WTC11 (cell line): ENCODE data around the gene CXCL10. TPM values are rescaled to one million over a fixed set of nuclear protein-coding genes. Genes with fewer than 3 reads are reported as not detected.

Experiments
- ATAC-seq: fragments of 200-7000 bp; cut with Tn5 transposase; 2 replicates; pipeline ENCODE4 v1.10.0; 2021; ENCODE audit warnings: mild to moderate bottlenecking, moderate library complexity
- CTCF ChIA-PET: fragments of 300-600 bp; sonication (Branson Sonifier 250); formaldehyde crosslinking; loops from one replicate; lab custom pipeline; 2021; ENCODE audit warnings: antibody characterized with exemption; lab: Charles Lee
- POLR2A ChIA-PET: fragments of 350-600 bp; sonication (Branson Sonifier 250); formaldehyde crosslinking; loops from one replicate; lab custom pipeline; 2021; ENCODE audit warnings: antibody characterized with exemption; lab: Charles Lee
- DNase-seq: peaks from one replicate; pipeline ENCODE4 v3.0.0; 2021; ENCODE audit warnings: low spot score
- H3K27ac Mint-ChIP-seq: 2 replicates; pipeline ENCODE4 v1.8.0; 2021; ENCODE audit warnings: mixed read lengths
- H3K27me3 Mint-ChIP-seq: 2 replicates; pipeline ENCODE4 v1.8.0; 2021; ENCODE audit warnings: low read depth, mild to moderate bottlenecking, moderate library complexity, mixed read lengths
- H3K36me3 Mint-ChIP-seq: 2 replicates; pipeline ENCODE4 v1.8.0; 2021; ENCODE audit warnings: mixed read lengths
- H3K4me1 Mint-ChIP-seq: 2 replicates; pipeline ENCODE4 v1.8.0; 2022; ENCODE audit warnings: mixed read lengths
- H3K4me3 Mint-ChIP-seq: 2 replicates; pipeline ENCODE4 v1.8.0; 2021; ENCODE audit warnings: mild to moderate bottlenecking, moderate library complexity, mixed read lengths
- H3K9me3 Mint-ChIP-seq: 2 replicates; pipeline ENCODE4 v1.8.0; 2021; ENCODE audit warnings: mixed read lengths
- CREB1 ChIP-seq: sonication (generic); formaldehyde crosslinking; IDR thresholded peaks from 2 replicates; pipeline ENCODE4 v1.8.0; 2023; ENCODE audit warnings: mild to moderate bottlenecking, missing genetic modification reagents
- CREM ChIP-seq: sonication (generic); formaldehyde crosslinking; IDR thresholded peaks from 2 replicates; pipeline ENCODE4 v1.8.1; 2022; ENCODE audit warnings: mild to moderate bottlenecking, missing genetic modification reagents, moderate library complexity
- E2F4 ChIP-seq: sonication (generic); formaldehyde crosslinking; IDR thresholded peaks from 2 replicates; pipeline ENCODE4 v1.8.1; 2022; ENCODE audit warnings: low read depth, mild to moderate bottlenecking, moderate library complexity, missing genetic modification reagents, borderline replicate concordance
- ESRRA ChIP-seq: sonication (generic); formaldehyde crosslinking; IDR thresholded peaks from 2 replicates; pipeline ENCODE4 v1.8.1; 2022; ENCODE audit warnings: mild to moderate bottlenecking, missing genetic modification reagents, borderline replicate concordance
- ETV6 ChIP-seq: sonication (generic); formaldehyde crosslinking; IDR thresholded peaks from 2 replicates; pipeline ENCODE4 v1.8.1; 2022; ENCODE audit warnings: mild to moderate bottlenecking, missing genetic modification reagents
- FOXJ3 ChIP-seq: sonication (generic); formaldehyde crosslinking; IDR thresholded peaks from 2 replicates; pipeline ENCODE4 v1.9.0; 2021; ENCODE audit warnings: missing genetic modification reagents, mild to moderate bottlenecking, borderline replicate concordance
- FOXP1 ChIP-seq: sonication (generic); formaldehyde crosslinking; IDR thresholded peaks from 2 replicates; pipeline ENCODE4 v1.8.0; 2022; ENCODE audit warnings: missing genetic modification reagents, mild to moderate bottlenecking, moderate library complexity, borderline replicate concordance
- GRHL2 ChIP-seq: fragments of 250-450 bp; sonication (Bioruptor Pico); IDR thresholded peaks from 2 replicates; pipeline ENCODE4 v1.8.0; 2022; ENCODE audit warnings: mild to moderate bottlenecking, moderate library complexity; ENCODE audit not compliant: insufficient replicate concordance, severe bottlenecking
- GTF2I ChIP-seq: fragments of 250-450 bp; sonication (Bioruptor Pico); conservative IDR thresholded peaks from 2 replicates; pipeline ENCODE4 v1.4.0; 2021; ENCODE audit warnings: mild to moderate bottlenecking
- HMGA2 ChIP-seq: fragments of 250-450 bp; sonication (Bioruptor Pico); IDR thresholded peaks from 2 replicates; pipeline ENCODE4 v1.4.0; 2021; ENCODE audit warnings: mild to moderate bottlenecking, moderate library complexity
- KAT7 ChIP-seq: sonication (generic); formaldehyde crosslinking; IDR thresholded peaks from 2 replicates; pipeline ENCODE4 v1.8.1; 2023; ENCODE audit warnings: missing genetic modification reagents, mild to moderate bottlenecking, borderline replicate concordance
- MAX ChIP-seq: sonication (generic); formaldehyde crosslinking; IDR thresholded peaks from 2 replicates; pipeline ENCODE4 v1.8.0; 2022; ENCODE audit warnings: mild to moderate bottlenecking, missing genetic modification reagents
- MLX ChIP-seq: sonication (generic); formaldehyde crosslinking; IDR thresholded peaks from 2 replicates; pipeline ENCODE4 v1.8.1; 2023; ENCODE audit warnings: mild to moderate bottlenecking, missing genetic modification reagents, moderate library complexity
- NFATC4 ChIP-seq: fragments of 250-450 bp; sonication (Bioruptor Pico); IDR thresholded peaks from 2 replicates; pipeline ENCODE4 v1.9.0; 2021; ENCODE audit warnings: mild to moderate bottlenecking
- NFE2L1 ChIP-seq: sonication (generic); formaldehyde crosslinking; IDR thresholded peaks from 2 replicates; pipeline ENCODE4 v1.8.1; 2023; ENCODE audit warnings: missing genetic modification reagents
- NR1H2 ChIP-seq: sonication (generic); formaldehyde crosslinking; IDR thresholded peaks from 2 replicates; pipeline ENCODE4 v1.9.0; 2021; ENCODE audit warnings: mild to moderate bottlenecking, moderate library complexity, missing genetic modification reagents
- RELA ChIP-seq: sonication (generic); formaldehyde crosslinking; IDR thresholded peaks from 2 replicates; pipeline ENCODE4 v1.8.1; 2022; ENCODE audit warnings: missing genetic modification reagents, mild to moderate bottlenecking, borderline replicate concordance
- RORB ChIP-seq: fragments of 250-450 bp; sonication (Bioruptor Pico); IDR thresholded peaks from 2 replicates; pipeline ENCODE4 v1.9.0; 2021; ENCODE audit warnings: mild to moderate bottlenecking
- SMAD3 ChIP-seq: sonication (generic); formaldehyde crosslinking; IDR thresholded peaks from 2 replicates; pipeline ENCODE4 v1.8.0; 2022; ENCODE audit warnings: missing genetic modification reagents, mild to moderate bottlenecking, borderline replicate concordance
- SOX15 ChIP-seq: fragments of 250-450 bp; sonication (Bioruptor Pico); IDR thresholded peaks from 2 replicates; pipeline ENCODE4 v1.9.0; 2021; ENCODE audit warnings: mild to moderate bottlenecking
- TEAD1 ChIP-seq: sonication (generic); formaldehyde crosslinking; IDR thresholded peaks from 2 replicates; pipeline ENCODE4 v1.8.0; 2022; ENCODE audit warnings: mild to moderate bottlenecking, missing genetic modification reagents
- TP53 ChIP-seq: sonication (generic); formaldehyde crosslinking; IDR thresholded peaks from 2 replicates; pipeline ENCODE4 v1.8.1; 2023; ENCODE audit warnings: mild to moderate bottlenecking, missing genetic modification reagents
- ZNF317 ChIP-seq: sonication (generic); formaldehyde crosslinking; IDR thresholded peaks from 2 replicates; pipeline ENCODE4 v1.8.1; 2023; ENCODE audit warnings: low read depth, mild to moderate bottlenecking, moderate library complexity, missing genetic modification reagents, borderline replicate concordance
- ZNF396 ChIP-seq: fragments of 250-450 bp; sonication (Bioruptor Pico); IDR thresholded peaks from 2 replicates; pipeline ENCODE4 v1.8.0; 2021; ENCODE audit warnings: mild to moderate bottlenecking, moderate library complexity, borderline replicate concordance
- ZNF416 ChIP-seq: fragments of 250-450 bp; sonication (Bioruptor Pico); IDR thresholded peaks from 2 replicates; pipeline ENCODE4 v1.9.0; 2021; ENCODE audit warnings: mild to moderate bottlenecking, inconsistent platforms
- ZNF423 ChIP-seq: fragments of 250-450 bp; sonication (Bioruptor Pico); IDR thresholded peaks from 2 replicates; pipeline ENCODE4 v2.1.2; 2022; ENCODE audit warnings: mild to moderate bottlenecking, moderate library complexity
- total RNA-seq: library from RNA; stranded (reverse); gene quantifications from 3 replicates; pipeline ENCODE4 v1.2.3, GENCODE V29; 2021
- TF ChIP-seq, protein P1 (sequence below): sonication (generic); formaldehyde crosslinking; conservative IDR thresholded peaks from 2 replicates; pipeline ENCODE4 v1.8.1; 2023; ENCODE audit warnings: mild to moderate bottlenecking, low read depth, missing genetic modification reagents, moderate library complexity
- TF ChIP-seq, protein P2 (sequence below): fragments of 200-600 bp; IDR thresholded peaks from 2 replicates; pipeline ENCODE4 v1.8.0; 2022; ENCODE audit warnings: antibody characterized with exemption
- TF ChIP-seq, protein P3 (sequence below): sonication (generic); formaldehyde crosslinking; IDR thresholded peaks from 2 replicates; pipeline ENCODE4 v1.8.1; 2023; ENCODE audit warnings: mild to moderate bottlenecking, moderate library complexity, missing genetic modification reagents

The CXCL10 gene
- total RNA-seq, 1 experiment from 2014 or later, result not detected

- CTCF ChIA-PET, result no interaction called here
- no peak for TF ChIP-seq TEAD1 (CRISPR knock-in tag)
- TF ChIP-seq E2F4 (CRISPR knock-in tag), result no peak
- no peak for TF ChIP-seq NFATC4 (CRISPR knock-in tag)
- TF ChIP-seq MLX, result no peak
- no peak for TF ChIP-seq ESRRA
- no peak for TF ChIP-seq TP53
- no peak for TF ChIP-seq ZNF416 (CRISPR knock-in tag)
- TF ChIP-seq ZNF317 (CRISPR knock-in tag), result no peak
- no peak for TF ChIP-seq CREM (CRISPR knock-in tag)
- TF ChIP-seq SOX15 (CRISPR knock-in tag), result no peak
- TF ChIP-seq ZNF396, result no peak
- TF ChIP-seq MAX (CRISPR knock-in tag), result no peak
- TF ChIP-seq, protein P1, sequence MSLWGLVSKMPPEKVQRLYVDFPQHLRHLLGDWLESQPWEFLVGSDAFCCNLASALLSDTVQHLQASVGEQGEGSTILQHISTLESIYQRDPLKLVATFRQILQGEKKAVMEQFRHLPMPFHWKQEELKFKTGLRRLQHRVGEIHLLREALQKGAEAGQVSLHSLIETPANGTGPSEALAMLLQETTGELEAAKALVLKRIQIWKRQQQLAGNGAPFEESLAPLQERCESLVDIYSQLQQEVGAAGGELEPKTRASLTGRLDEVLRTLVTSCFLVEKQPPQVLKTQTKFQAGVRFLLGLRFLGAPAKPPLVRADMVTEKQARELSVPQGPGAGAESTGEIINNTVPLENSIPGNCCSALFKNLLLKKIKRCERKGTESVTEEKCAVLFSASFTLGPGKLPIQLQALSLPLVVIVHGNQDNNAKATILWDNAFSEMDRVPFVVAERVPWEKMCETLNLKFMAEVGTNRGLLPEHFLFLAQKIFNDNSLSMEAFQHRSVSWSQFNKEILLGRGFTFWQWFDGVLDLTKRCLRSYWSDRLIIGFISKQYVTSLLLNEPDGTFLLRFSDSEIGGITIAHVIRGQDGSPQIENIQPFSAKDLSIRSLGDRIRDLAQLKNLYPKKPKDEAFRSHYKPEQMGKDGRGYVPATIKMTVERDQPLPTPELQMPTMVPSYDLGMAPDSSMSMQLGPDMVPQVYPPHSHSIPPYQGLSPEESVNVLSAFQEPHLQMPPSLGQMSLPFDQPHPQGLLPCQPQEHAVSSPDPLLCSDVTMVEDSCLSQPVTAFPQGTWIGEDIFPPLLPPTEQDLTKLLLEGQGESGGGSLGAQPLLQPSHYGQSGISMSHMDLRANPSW, result no peak
- no peak for TF ChIP-seq RORB
- TF ChIP-seq KAT7, result no peak
- Mint-ChIP-seq H3K4me3 (no peak overlapping the region), H3K4me1 (no peaks in the 10 kb centered on the region), H3K9me3 (no peaks in the 10 kb centered on the region), H3K36me3 (no peaks in the 10 kb centered on the region), H3K27me3 (peaks cover 5% of the 10 kb centered on the region; the same call in 1 of the 2 replicates), H3K27ac (no peak overlapping the region)
- ATAC-seq (no peak), DNase-seq (no peak)
- POLR2A ChIA-PET, result no interaction called here
Observed at GRCh38 chr4:76028350-76028765, 5.1 kb upstream of the CXCL10 start.

- CTCF ChIA-PET, result no interaction called here
- no peak for ATAC-seq
- Mint-ChIP-seq H3K4me1 (no peaks in the 10 kb centered on the region), H3K27ac (no peak overlapping the region), H3K9me3 (no peaks in the 10 kb centered on the region), H3K36me3 (no peaks in the 10 kb centered on the region), H3K4me3 (no peak overlapping the region), H3K27me3 (peaks cover 12% of the 10 kb centered on the region; the same call in 1 of the 2 replicates)
- POLR2A ChIA-PET, result interaction anchor here (0.6 kb wide), 1 partner anchor 15 kb away, joined by 4 read pairs; no protein-coding TSS in a partner anchor
- no peak for DNase-seq
- TF ChIP-seq SMAD3, result no peak
- no peak for TF ChIP-seq HMGA2 (CRISPR knock-in tag)
- TF ChIP-seq FOXP1 (CRISPR knock-in tag), result no peak
- TF ChIP-seq, protein P2, sequence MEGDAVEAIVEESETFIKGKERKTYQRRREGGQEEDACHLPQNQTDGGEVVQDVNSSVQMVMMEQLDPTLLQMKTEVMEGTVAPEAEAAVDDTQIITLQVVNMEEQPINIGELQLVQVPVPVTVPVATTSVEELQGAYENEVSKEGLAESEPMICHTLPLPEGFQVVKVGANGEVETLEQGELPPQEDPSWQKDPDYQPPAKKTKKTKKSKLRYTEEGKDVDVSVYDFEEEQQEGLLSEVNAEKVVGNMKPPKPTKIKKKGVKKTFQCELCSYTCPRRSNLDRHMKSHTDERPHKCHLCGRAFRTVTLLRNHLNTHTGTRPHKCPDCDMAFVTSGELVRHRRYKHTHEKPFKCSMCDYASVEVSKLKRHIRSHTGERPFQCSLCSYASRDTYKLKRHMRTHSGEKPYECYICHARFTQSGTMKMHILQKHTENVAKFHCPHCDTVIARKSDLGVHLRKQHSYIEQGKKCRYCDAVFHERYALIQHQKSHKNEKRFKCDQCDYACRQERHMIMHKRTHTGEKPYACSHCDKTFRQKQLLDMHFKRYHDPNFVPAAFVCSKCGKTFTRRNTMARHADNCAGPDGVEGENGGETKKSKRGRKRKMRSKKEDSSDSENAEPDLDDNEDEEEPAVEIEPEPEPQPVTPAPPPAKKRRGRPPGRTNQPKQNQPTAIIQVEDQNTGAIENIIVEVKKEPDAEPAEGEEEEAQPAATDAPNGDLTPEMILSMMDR, result no peak
- no peak for TF ChIP-seq FOXJ3 (CRISPR knock-in tag)
- TF ChIP-seq GTF2I (CRISPR knock-in tag), result no peak
- TF ChIP-seq ETV6 (CRISPR knock-in tag), result no peak
- no peak for TF ChIP-seq ZNF396
- no peak for TF ChIP-seq NR1H2 (CRISPR knock-in tag)
- no peak for TF ChIP-seq CREB1
- no peak for TF ChIP-seq RELA (CRISPR knock-in tag)
- TF ChIP-seq ZNF423 (CRISPR knock-in tag), result no peak
- TF ChIP-seq NFE2L1, result no peak
- TF ChIP-seq, protein P3, sequence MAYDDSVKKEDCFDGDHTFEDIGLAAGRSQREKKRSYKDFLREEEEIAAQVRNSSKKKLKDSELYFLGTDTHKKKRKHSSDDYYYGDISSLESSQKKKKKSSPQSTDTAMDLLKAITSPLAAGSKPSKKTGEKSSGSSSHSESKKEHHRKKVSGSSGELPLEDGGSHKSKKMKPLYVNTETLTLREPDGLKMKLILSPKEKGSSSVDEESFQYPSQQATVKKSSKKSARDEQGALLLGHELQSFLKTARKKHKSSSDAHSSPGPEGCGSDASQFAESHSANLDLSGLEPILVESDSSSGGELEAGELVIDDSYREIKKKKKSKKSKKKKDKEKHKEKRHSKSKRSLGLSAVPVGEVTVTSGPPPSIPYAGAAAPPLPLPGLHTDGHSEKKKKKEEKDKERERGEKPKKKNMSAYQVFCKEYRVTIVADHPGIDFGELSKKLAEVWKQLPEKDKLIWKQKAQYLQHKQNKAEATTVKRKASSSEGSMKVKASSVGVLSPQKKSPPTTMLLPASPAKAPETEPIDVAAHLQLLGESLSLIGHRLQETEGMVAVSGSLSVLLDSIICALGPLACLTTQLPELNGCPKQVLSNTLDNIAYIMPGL (CRISPR knock-in tag), result no peak
- TF ChIP-seq GRHL2 (CRISPR knock-in tag), result no peak
Observed at GRCh38 chr4:76024065-76024464, 768 bp upstream of the CXCL10 start.
